ENCODE measurements around the gene TRNP1.
"Not testable (repeated sequence)": the region's sequence is repeated elsewhere in the genome, so short reads cannot be mapped to it uniquely, and the experiment has no call there.

TRNP1 gene

DNA sequence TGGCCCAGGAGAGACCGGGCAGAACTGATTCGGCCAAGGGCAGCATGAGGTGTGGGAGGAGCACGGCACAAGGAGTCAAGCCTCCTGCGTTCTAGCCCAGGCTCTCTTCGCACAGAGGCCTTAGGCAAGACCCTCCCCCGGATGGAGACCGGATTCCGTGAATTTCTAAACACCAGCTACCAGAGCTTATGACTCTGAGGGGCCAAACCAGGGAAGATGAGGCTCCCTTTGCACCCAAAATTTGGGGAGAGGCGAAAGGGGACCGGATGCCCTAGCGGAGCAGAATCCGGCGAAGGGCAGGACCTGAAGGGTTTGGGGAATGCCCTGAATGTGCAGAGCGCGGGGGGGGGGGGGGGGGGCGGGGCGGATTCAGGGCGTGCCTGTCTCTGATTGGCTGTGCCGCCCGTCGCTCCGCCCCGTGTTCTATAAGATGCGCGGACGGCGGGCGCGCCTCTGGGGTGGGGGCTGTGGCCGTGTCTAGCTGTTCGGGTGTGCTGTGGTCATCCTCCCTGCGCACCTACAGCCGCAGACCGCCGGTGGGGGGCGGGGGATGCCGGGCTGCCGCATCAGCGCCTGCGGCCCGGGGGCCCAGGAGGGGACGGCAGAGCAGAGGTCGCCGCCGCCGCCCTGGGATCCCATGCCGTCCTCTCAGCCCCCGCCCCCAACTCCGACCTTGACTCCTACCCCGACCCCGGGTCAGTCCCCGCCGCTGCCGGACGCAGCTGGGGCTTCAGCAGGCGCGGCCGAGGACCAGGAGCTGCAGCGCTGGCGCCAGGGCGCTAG lies at the start of gene TRNP1:
Gene TRNP1, plus strand, starts transcription at position 456 of the 783 bp plus-strand sequence. Its CDS starts 95 bp downstream, at position 551.
- peak within 1 kb of the TSS; percentile 93 for H2AFZ ChIP-seq (ENCODE audit: low read depth)
- TF ChIP-seq, protein P1, sequence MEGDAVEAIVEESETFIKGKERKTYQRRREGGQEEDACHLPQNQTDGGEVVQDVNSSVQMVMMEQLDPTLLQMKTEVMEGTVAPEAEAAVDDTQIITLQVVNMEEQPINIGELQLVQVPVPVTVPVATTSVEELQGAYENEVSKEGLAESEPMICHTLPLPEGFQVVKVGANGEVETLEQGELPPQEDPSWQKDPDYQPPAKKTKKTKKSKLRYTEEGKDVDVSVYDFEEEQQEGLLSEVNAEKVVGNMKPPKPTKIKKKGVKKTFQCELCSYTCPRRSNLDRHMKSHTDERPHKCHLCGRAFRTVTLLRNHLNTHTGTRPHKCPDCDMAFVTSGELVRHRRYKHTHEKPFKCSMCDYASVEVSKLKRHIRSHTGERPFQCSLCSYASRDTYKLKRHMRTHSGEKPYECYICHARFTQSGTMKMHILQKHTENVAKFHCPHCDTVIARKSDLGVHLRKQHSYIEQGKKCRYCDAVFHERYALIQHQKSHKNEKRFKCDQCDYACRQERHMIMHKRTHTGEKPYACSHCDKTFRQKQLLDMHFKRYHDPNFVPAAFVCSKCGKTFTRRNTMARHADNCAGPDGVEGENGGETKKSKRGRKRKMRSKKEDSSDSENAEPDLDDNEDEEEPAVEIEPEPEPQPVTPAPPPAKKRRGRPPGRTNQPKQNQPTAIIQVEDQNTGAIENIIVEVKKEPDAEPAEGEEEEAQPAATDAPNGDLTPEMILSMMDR (conservative IDR thresholded peaks at IDR 0.05; ENCODE audit: low read depth, low read length) = no peak
- no peaks in the 10 kb centered on the region for H3K36me3 ChIP-seq (ENCODE audit: insufficient read depth)
- H3K4me1 ChIP-seq (ENCODE audit: low read depth, poor library complexity, severe bottlenecking) = peaks cover 10% of the 10 kb centered on the region
- no peaks in the 10 kb centered on the region for H4K20me1 ChIP-seq (ENCODE audit: insufficient read depth)
- peaks cover 32% of the 10 kb centered on the region for H3K27me3 ChIP-seq (ENCODE audit: insufficient read depth, low read depth)
- H3K27ac ChIP-seq = no peak within 1 kb of the TSS
- H3K9ac ChIP-seq = no peak within 1 kb of the TSS
- peak within 1 kb of the TSS; percentile 97 for H3K4me2 ChIP-seq
- H3K79me2 ChIP-seq (ENCODE audit: insufficient read depth, low read depth) = no peaks in the 10 kb centered on the region
- peak within 1 kb of the TSS; percentile 72 for H3K4me3 ChIP-seq (IDR thresholded peaks at IDR 0.05; ENCODE audit: insufficient read depth, low read depth, low read length)

- Histone ChIP-seq H2AFZ (ENCODE audit: low read depth) (no peak overlapping the region), H3K4me1 (ENCODE audit: low read depth, poor library complexity, severe bottlenecking) (no peaks in the 10 kb centered on the region), H4K20me1 (ENCODE audit: insufficient read depth) (no peaks in the 10 kb centered on the region), H3K9ac (no peak overlapping the region), H3K79me2 (ENCODE audit: insufficient read depth, low read depth) (no peaks in the 10 kb centered on the region), H3K27ac (no peak overlapping the region), H3K4me2 (no peak overlapping the region), H3K36me3 (ENCODE audit: insufficient read depth) (no peaks in the 10 kb centered on the region), H3K4me3 (IDR thresholded peaks at IDR 0.05; ENCODE audit: insufficient read depth, low read depth, low read length) (no peak overlapping the region), H3K27me3 (ENCODE audit: insufficient read depth, low read depth) (no peaks in the 10 kb centered on the region)
- TF ChIP-seq, protein P1 (conservative IDR thresholded peaks at IDR 0.05; ENCODE audit: low read depth, low read length) = no peak
Observed at GRCh38 chr1:26945138-26945537, 48.4 kb upstream of the TRNP1 start.

DNA sequence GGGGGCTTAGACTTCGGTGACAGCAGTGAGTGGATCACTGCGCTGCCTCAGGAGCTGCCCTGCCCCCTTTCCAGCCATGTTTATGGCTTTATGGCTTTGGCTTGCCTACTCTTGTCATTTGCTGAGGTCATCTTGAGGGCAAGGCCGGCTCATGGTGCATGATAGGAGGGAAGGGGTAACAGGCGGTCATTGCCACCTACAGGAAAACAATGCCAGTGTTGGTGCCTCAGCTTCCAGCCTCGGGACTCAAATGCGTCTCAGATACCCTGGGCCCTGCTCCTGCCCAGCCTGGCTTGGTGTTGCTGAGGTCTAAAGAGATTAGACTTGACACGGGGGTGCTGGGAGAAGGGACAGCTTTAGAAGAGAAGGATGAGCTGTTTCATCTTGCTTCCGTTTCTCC lies 47.8 kb upstream of the TRNP1 start:
- no peak overlapping the region for H2AFZ ChIP-seq (ENCODE audit: low read depth)
- TF ChIP-seq, protein P1 (conservative IDR thresholded peaks at IDR 0.05; ENCODE audit: low read depth, low read length) = no peak
- no peak overlapping the region for H3K27ac ChIP-seq
- no peaks in the 10 kb centered on the region for H3K79me2 ChIP-seq (ENCODE audit: insufficient read depth, low read depth)
- H3K4me3 ChIP-seq (IDR thresholded peaks at IDR 0.05; ENCODE audit: insufficient read depth, low read depth, low read length) = no peak overlapping the region
- no peaks in the 10 kb centered on the region for H4K20me1 ChIP-seq (ENCODE audit: insufficient read depth)
- H3K27me3 ChIP-seq (ENCODE audit: insufficient read depth, low read depth) = no peaks in the 10 kb centered on the region
- no peaks in the 10 kb centered on the region for H3K4me1 ChIP-seq (ENCODE audit: low read depth, poor library complexity, severe bottlenecking)
- no peak overlapping the region for H3K4me2 ChIP-seq
- no peaks in the 10 kb centered on the region for H3K36me3 ChIP-seq (ENCODE audit: insufficient read depth)
- H3K9ac ChIP-seq = no peak overlapping the region

DNA sequence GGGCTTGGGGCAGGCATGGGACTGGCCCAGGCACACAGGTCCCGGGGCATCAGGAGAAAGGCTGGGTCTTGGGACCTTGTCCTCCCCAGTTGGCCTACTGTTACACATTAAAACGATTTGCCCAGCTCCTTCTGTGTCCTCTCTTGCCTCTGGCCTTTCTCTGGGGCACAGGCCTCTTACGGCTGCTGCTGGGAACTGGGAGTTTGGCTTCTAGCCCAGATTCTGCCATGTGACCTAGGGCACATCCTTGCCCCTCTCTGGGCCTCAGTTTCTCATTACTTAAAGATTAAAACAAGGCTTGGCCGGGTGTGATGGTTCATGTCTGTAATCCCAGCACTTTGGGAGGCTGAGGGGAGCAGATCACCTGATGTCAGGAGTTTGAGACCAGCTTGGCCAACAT lies 47.2 kb upstream of the TRNP1 start:
- Histone ChIP-seq H3K79me2 (ENCODE audit: insufficient read depth, low read depth) (no peaks in the 10 kb centered on the region), H3K27ac (no peak overlapping the region), H3K4me2 (no peak overlapping the region), H3K9ac (no peak overlapping the region), H2AFZ (ENCODE audit: low read depth) (no peak overlapping the region), H3K4me1 (ENCODE audit: low read depth, poor library complexity, severe bottlenecking) (no peaks in the 10 kb centered on the region), H3K36me3 (ENCODE audit: insufficient read depth) (no peaks in the 10 kb centered on the region), H3K4me3 (IDR thresholded peaks at IDR 0.05; ENCODE audit: insufficient read depth, low read depth, low read length) (no peak overlapping the region), H4K20me1 (ENCODE audit: insufficient read depth) (no peaks in the 10 kb centered on the region), H3K27me3 (ENCODE audit: insufficient read depth, low read depth) (no peaks in the 10 kb centered on the region)
- TF ChIP-seq, protein P1 (conservative IDR thresholded peaks at IDR 0.05; ENCODE audit: low read depth, low read length) = no peak

DNA sequence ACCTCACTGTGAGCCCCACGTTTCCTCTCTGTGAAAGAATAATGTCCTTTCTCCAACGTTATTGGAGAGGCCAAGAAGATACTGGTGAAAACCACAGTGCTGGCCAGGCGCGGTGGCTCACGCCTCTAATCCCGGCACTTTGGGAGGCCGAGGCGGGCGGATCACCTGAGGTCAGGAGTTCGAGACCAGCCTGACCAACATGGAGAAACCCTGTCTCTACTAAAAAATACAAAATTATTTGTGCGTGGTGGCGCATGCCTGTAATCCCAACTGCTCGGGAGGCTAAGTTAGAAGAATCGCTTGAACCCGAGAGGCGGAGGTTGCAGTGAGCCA lies 44.8 kb upstream of the TRNP1 start:
- H3K27ac ChIP-seq; H3K4me3 ChIP-seq (IDR thresholded peaks at IDR 0.05; ENCODE audit: insufficient read depth, low read depth, low read length); H3K4me1 ChIP-seq (ENCODE audit: low read depth, poor library complexity, severe bottlenecking); H3K36me3 ChIP-seq (ENCODE audit: insufficient read depth); H3K79me2 ChIP-seq (ENCODE audit: insufficient read depth, low read depth); H3K27me3 ChIP-seq (ENCODE audit: insufficient read depth, low read depth); H3K4me2 ChIP-seq; H2AFZ ChIP-seq (ENCODE audit: low read depth); H4K20me1 ChIP-seq (ENCODE audit: insufficient read depth); H3K9ac ChIP-seq: not testable (repeated sequence)

Data from KMS-11 (cell line).